Transverse colon (tissue), 4 donors: ENCODE results near the gene ST6GAL1. TPM values are rescaled to one million over a fixed set of nuclear protein-coding genes. Genes with fewer than 3 reads are reported as not detected.

ENCODE experiments used
- DNase-seq: peaks from one replicate; pipeline ENCODE4 v3.0.0-alpha.2; 2019
- H3K27ac ChIP-seq, 4 donors: fragments of 200-600 bp; sonication (generic); 2 replicates each; pipeline ENCODE4 v1.5.1; 2016 to 2018; ENCODE audit warnings: inconsistent platforms in 4 of 4
- H3K27me3 ChIP-seq: fragments of 200-600 bp; sonication (generic); 2 replicates; pipeline ENCODE4 v1.5.1; 2017; ENCODE audit warnings: inconsistent platforms
- H3K36me3 ChIP-seq, 4 donors: fragments of 200-600 bp; sonication (generic); 2 replicates each; pipeline ENCODE4 v1.5.1; 2017 to 2019; ENCODE audit warnings: inconsistent platforms in 4 of 4
- H3K4me1 ChIP-seq, 4 donors: fragments of 200-600 bp; sonication (generic); 2 replicates each; pipeline ENCODE4 v1.5.1; 2017 to 2020; ENCODE audit warnings: inconsistent platforms in 4 of 4
- H3K4me3 ChIP-seq, 4 donors: fragments of 200-600 bp; sonication (generic); 1 replicate in 1 of 4; 2 replicates in 3 of 4; pipeline versions ENCODE4 v1.5.1 to v1.6.1; 2017 to 2019; ENCODE audit warnings: inconsistent platforms in 4 of 4
- H3K9me3 ChIP-seq, 2 donors: fragments of 200-600 bp; sonication (generic); 2 replicates each; pipeline ENCODE4 v1.5.1; 2017 to 2019; ENCODE audit warnings: inconsistent platforms in 2 of 2
- EP300 ChIP-seq: sonication (generic); formaldehyde crosslinking; IDR thresholded peaks from one replicate; pipeline ENCODE4 v1.6.1; 2017; ENCODE audit warnings: antibody characterized with exemption, low read depth
- POLR2A ChIP-seq: fragments of 450-650 bp; IDR thresholded peaks from one replicate; pipeline ENCODE4 v1.6.1; 2016; ENCODE audit warnings: antibody characterized with exemption, mild to moderate bottlenecking, moderate library complexity
- POLR2AphosphoS5 ChIP-seq, 3 donors: sonication (generic); formaldehyde crosslinking; IDR thresholded peaks; one replicate each; pipeline ENCODE4 v1.6.1; 2016; ENCODE audit warnings: antibody characterized with exemption in 3 of 3
- WGBS, 2 donors: methylation state at CpG; one replicate each; pipeline ENCODE4 v1.1.5; 2018; ENCODE audit warnings: low coverage in 1 of 2; 5-methylcytosine and 5-hydroxymethylcytosine counted together
- in situ Hi-C, 4 donors: fragments of 200-750 bp; cut with MboI; loops; one replicate each; pipeline versions ENCODE4 v1.15.0 to v1.15.1; 2017; ENCODE audit warnings: low sequenced_read_pairs in 3 of 4, low pct_ligation_motif_present in 1 of 4, low pct_unique_long_range_greater_than_20kb in 1 of 4
- intact Hi-C: fragments of 100-400 bp; cut with DNase I; formaldehyde crosslinking; loops from one replicate; pipeline ENCODE4 v1.15.1; 2023; ENCODE audit warnings: low total_unique reads
- total RNA-seq, 4 donors: library from RNA; depleted of rRNA; stranded (reverse); fragments of >200 nt; gene quantifications; one replicate each; pipeline ENCODE4 v1.1.0, GENCODE V29; 2016
- TF ChIP-seq, protein P1 (sequence below), 5 experiments: fragments of 200-600 bp in 3 of 5; fragments of 450-650 bp in 2 of 5; sonication (generic) in 3 of 5; IDR thresholded peaks; 1 replicate in 2 of 5; 2 replicates in 3 of 5; pipeline ENCODE4 v1.5.1; 2016 to 2017; ENCODE audit warnings: antibody characterized with exemption in 5 of 5, inconsistent platforms in 3 of 5, mild to moderate bottlenecking in 2 of 5, moderate library complexity in 1 of 5

The ST6GAL1 gene
- total RNA-seq, 4 donors from 2014 or later, result 22.4 to 50.5 (median 31.2) TPM

DNA sequence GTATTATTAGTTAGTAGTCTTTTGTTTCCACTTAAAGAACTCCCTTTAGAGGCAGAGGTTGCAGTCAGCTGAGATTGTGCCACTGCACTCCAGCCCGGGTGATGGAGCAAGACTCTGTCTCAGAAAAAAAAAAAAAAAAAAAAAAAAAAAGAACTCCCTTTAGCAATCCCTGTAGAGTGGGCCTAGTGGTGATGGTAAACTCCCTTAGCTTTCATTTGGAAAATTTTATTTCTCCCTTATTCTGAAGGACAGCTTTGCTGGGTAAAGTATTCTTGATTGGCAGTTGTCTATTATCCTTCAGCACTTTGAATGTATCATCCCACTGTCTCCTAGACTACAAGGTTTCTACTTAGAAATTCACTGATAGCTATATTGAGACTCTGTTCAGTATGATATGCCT lies 163.0 kb downstream of the ST6GAL1 start:
- no peak overlapping the region for H3K27ac ChIP-seq
- H3K4me1 ChIP-seq, result no peaks in the 10 kb centered on the region
- H3K27me3 ChIP-seq, result no peaks in the 10 kb centered on the region
- 88 to 97% methylated on average over 1 of the region's 1 CpG for WGBS, 2 donors
- no peak overlapping the region for H3K4me3 ChIP-seq
- intact Hi-C loops, result no loop called here
- H3K9me3 ChIP-seq, result peaks cover 6 to 12% of the 10 kb centered on the region in 2 donors
- in situ Hi-C loops, result no loop called here
- no peaks in the 10 kb centered on the region for H3K36me3 ChIP-seq
- DNase-seq, result no peak
- no peak for TF ChIP-seq POLR2AphosphoS5 (IDR thresholded peaks at IDR 0.05)

DNA sequence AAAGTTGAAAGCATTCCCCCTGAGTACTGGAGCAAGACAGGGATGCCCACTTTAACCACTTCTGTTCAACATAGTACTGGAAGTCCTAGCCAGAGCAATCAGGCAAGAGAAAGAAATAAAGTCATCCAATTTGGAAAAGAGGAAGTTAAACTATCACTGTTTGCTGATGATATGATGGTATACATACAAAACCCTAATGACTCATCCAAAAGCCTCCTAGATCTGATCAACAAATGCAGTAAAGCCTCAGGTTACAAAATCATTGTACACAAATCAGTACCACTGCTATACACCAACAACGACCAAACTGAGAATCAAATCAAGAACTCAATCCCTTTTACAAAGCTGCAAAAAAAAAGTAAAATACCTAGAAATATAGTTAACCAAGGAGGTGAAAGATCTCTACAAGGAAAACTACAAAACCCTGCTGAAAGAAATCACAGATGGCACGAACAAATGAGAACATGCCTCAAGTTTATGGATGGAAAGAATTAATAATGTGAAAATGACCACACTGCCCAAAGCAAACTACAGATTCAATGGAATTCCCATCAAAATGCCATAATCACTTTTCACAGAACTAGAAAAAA lies 168.7 kb downstream of the ST6GAL1 start:
- DNase-seq, result no peak
- in situ Hi-C loops (no loop called here), intact Hi-C loops (no loop called here)
- Histone ChIP-seq H3K4me1 (peaks cover 0 to 12% (median 3%) of the 10 kb centered on the region in 4 donors), H3K27ac (no peak overlapping the region), H3K27me3 (no peaks in the 10 kb centered on the region), H3K36me3 (no peaks in the 10 kb centered on the region), H3K9me3 (no peaks in the 10 kb centered on the region), H3K4me3 (no peak overlapping the region)
- TF ChIP-seq EP300, result no peak
- TF ChIP-seq POLR2AphosphoS5 (IDR thresholded peaks at IDR 0.05), result no peak
- no peak for TF ChIP-seq POLR2A
- TF ChIP-seq, protein P1, sequence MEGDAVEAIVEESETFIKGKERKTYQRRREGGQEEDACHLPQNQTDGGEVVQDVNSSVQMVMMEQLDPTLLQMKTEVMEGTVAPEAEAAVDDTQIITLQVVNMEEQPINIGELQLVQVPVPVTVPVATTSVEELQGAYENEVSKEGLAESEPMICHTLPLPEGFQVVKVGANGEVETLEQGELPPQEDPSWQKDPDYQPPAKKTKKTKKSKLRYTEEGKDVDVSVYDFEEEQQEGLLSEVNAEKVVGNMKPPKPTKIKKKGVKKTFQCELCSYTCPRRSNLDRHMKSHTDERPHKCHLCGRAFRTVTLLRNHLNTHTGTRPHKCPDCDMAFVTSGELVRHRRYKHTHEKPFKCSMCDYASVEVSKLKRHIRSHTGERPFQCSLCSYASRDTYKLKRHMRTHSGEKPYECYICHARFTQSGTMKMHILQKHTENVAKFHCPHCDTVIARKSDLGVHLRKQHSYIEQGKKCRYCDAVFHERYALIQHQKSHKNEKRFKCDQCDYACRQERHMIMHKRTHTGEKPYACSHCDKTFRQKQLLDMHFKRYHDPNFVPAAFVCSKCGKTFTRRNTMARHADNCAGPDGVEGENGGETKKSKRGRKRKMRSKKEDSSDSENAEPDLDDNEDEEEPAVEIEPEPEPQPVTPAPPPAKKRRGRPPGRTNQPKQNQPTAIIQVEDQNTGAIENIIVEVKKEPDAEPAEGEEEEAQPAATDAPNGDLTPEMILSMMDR (IDR thresholded peaks at IDR 0.05), result no peak
- WGBS, 2 donors, result 78 to 81% methylated on average over 1 to 2 of the region's 2 CpGs

DNA sequence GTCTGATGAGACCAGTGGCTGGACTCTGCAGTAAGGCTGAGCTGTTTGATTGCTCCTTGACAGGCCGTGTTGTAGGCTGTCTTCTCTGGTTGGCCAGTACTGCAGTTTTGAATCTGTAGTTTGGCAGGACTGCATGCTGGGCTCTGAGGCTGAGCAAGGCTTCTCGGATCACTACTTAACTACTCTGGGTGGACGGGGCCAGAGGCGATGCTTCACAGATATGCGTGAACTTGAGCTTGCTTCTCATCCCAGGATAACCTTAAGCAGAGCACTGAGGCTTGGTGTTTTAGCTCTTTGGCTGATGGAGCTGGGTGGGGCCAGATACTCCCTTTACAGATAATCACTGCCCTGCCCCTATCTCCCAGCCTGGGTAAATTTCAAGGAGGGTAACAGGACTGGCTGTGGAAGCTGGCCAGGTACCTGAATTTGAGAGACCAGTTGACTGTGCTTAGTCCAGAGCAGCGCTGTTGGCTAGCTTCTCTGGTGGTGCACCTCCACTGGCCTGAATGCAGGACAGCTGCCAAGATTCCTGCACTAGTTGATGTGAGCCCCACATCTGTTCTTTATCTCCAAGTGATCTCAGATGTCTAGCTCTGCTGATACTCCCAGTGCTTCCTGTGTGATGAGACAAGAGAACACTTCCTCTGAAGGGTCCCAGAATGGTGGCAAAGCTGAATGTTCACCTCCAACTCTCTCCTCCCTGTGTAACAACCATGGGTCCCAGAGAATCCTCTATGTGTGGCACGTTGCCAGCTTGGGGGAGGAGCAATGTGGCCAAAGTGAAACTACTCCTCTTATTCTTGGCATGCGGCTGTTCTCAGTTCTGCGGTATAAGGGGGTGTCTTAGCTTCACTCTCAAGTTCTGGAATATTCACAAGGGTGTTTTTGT lies 171.1 kb downstream of the ST6GAL1 start:
- in situ Hi-C loops, result no loop called here
- DNase-seq, result peak; percentile 77

DNA sequence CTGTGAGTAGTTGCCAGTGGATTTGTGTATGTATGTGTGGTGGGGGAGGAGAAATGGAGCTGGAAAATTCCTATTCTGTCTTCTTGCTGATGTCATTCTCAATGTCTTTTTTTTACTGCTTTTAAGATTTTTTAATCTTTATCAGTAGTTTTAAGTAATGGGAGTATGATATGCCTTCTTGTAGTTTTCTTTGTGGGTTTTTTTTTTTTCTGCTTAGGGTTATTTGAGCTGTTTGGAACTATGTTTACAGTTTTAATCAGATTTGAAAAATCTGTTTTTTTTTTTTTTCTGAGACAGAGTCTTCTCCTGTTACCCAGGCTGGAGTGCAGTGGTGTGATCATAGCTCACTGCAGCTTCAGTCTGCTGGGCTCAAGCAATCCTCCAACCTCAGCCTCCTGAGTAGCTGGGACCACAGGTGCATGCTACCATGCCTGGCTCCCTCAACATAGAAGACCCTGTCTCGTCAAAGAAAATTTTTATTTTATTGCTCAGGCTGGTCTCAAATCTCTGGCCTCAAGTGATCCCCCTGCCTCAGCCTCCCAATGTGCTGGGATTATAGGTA lies 171.8 kb downstream of the ST6GAL1 start:
- Histone ChIP-seq H3K27ac (peak overlapping the region; percentile 51 to 77 (median 67)), H3K36me3 (no peaks in the 10 kb centered on the region), H3K4me1 (peaks cover 0 to 12% (median 3%) of the 10 kb centered on the region in 4 donors), H3K9me3 (no peaks in the 10 kb centered on the region), H3K4me3 (peak overlapping the region in 1 of 4 donors; percentile 32), H3K27me3 (no peaks in the 10 kb centered on the region)
- in situ Hi-C loops (no loop called here), intact Hi-C loops (no loop called here)
- no peak for TF ChIP-seq EP300
- TF ChIP-seq POLR2A, result no peak
- TF ChIP-seq POLR2AphosphoS5 (IDR thresholded peaks at IDR 0.05), result no peak
- TF ChIP-seq, protein P1 (IDR thresholded peaks at IDR 0.05), result no peak
- no peak for DNase-seq
- 89% methylated on average over 1 of the region's 1 CpG for WGBS, 2 donors

More for the DNA sequence above, 171.1 kb downstream of the ST6GAL1 start:
- H3K4me3 ChIP-seq, result peak overlapping the region in 1 of 4 donors; percentile 32
- 28 to 54% methylated on average over 2 to 9 of the region's 9 CpGs for WGBS, 2 donors
- H3K9me3 ChIP-seq, result no peaks in the 10 kb centered on the region
- H3K27ac ChIP-seq, result peak overlapping the region; percentile 51 to 77 (median 67)
- intact Hi-C loops, result no loop called here
- TF ChIP-seq POLR2AphosphoS5 (IDR thresholded peaks at IDR 0.05), result peak in 1 of 3 donors; percentile 11
- TF ChIP-seq POLR2A, result no peak
- TF ChIP-seq, protein P1 (IDR thresholded peaks at IDR 0.05), result no peak
- TF ChIP-seq EP300, result no peak
- no peaks in the 10 kb centered on the region for H3K36me3 ChIP-seq
- H3K27me3 ChIP-seq, result no peaks in the 10 kb centered on the region
- peaks cover 0 to 12% (median 3%) of the 10 kb centered on the region in 4 donors for H3K4me1 ChIP-seq
